NCI-H128 (cell line): ENCODE measurements around the gene OLFM1.

ENCODE experiments used
- DNase-seq: peaks from one replicate; lab custom pipeline; 2025; ENCODE audit not compliant: unreplicated experiment; lab: John Stamatoyannopoulos, UW

Gene OLFM1

GRCh38 chr9:135076143-135076875, 11.2 kb upstream of the OLFM1 start:
- DNase-seq, result no peak

GRCh38 chr9:135076876-135077430, 10.5 kb upstream of the OLFM1 start:
- DNase-seq, result no peak

GRCh38 chr9:135077497-135078200, 9.8 kb upstream of the OLFM1 start:
- no peak for DNase-seq

GRCh38 chr9:135078361-135078821, 9.1 kb upstream of the OLFM1 start:
- no peak for DNase-seq

GRCh38 chr9:135079018-135079417, 8.4 kb upstream of the OLFM1 start:
- DNase-seq, result no peak

GRCh38 chr9:135079676-135080075, 7.8 kb upstream of the OLFM1 start:
- DNase-seq, result no peak

GRCh38 chr9:135080286-135081263, 6.9 kb upstream of the OLFM1 start:
- DNase-seq, result no peak

- DNase-seq, result no peak
Observed at GRCh38 chr9:135081264-135081660, 6.2 kb upstream of the OLFM1 start.

GRCh38 chr9:135081731-135082130, 5.7 kb upstream of the OLFM1 start:
- DNase-seq, result no peak

GRCh38 chr9:135082536-135082935, 4.9 kb upstream of the OLFM1 start:
- no peak for DNase-seq

GRCh38 chr9:135083241-135083810, 4.1 kb upstream of the OLFM1 start:
- no peak for DNase-seq

- DNase-seq, result no peak
Observed at GRCh38 chr9:135083831-135084230, 3.6 kb upstream of the OLFM1 start.

- no peak for DNase-seq
Observed at GRCh38 chr9:135084262-135084661, 3.2 kb upstream of the OLFM1 start.

- no peak for DNase-seq
Observed at GRCh38 chr9:135084881-135085760, 2.3 kb upstream of the OLFM1 start.

GRCh38 chr9:135085830-135086546, 1.5 kb upstream of the OLFM1 start:
- no peak for DNase-seq

GRCh38 chr9:135086597-135087488, 625 bp upstream of the OLFM1 start:
- DNase-seq, result no peak

GRCh38 chr9:135087899-135088347, 455 bp downstream of the OLFM1 start:
- DNase-seq, result no peak
